Esophagus squamous epithelium (tissue), 4 donors: ENCODE results near the gene GADD45B.

Experiments
- CTCF ChIP-seq, 6 experiments: fragments of 450-650 bp in 4 of 6; fragments of 200-600 bp in 2 of 6; sonication (generic) in 2 of 6; IDR thresholded peaks; one replicate each; pipeline ENCODE4 v1.5.1; 2016 to 2019; ENCODE audit warnings: antibody characterized with exemption in 6 of 6, mild to moderate bottlenecking in 4 of 6, moderate library complexity in 4 of 6
- POLR2A ChIP-seq, 4 donors: fragments of 450-650 bp; IDR thresholded peaks; one replicate each; pipeline ENCODE4 v1.6.1; 2017; ENCODE audit warnings: antibody characterized with exemption in 4 of 4, mild to moderate bottlenecking in 4 of 4, moderate library complexity in 3 of 4

- TF ChIP-seq CTCF (IDR thresholded peaks at IDR 0.05) (no peak), POLR2A (IDR thresholded peaks at IDR 0.05) (no peak)
These were observed 669 bp downstream of the GADD45B start for GRCh38 chr19:2476451-2477140.
